B cell (primary cell): ENCODE data around the gene ATG7.

Source experiments
- EZH2 ChIP-seq: IDR thresholded peaks from 2 replicates; pipeline ENCODE4 v1.6.1; 2012; ENCODE audit warnings: borderline replicate concordance, low read depth, mild to moderate bottlenecking, moderate library complexity, low read length; ENCODE audit not compliant: insufficient read depth, poor library complexity, severe bottlenecking
- TF ChIP-seq, protein P1 (sequence below): fragments of 200-600 bp; IDR thresholded peaks from one replicate; pipeline ENCODE4 v1.8.0; 2022; ENCODE audit warnings: antibody characterized with exemption, mild to moderate bottlenecking

DNA sequence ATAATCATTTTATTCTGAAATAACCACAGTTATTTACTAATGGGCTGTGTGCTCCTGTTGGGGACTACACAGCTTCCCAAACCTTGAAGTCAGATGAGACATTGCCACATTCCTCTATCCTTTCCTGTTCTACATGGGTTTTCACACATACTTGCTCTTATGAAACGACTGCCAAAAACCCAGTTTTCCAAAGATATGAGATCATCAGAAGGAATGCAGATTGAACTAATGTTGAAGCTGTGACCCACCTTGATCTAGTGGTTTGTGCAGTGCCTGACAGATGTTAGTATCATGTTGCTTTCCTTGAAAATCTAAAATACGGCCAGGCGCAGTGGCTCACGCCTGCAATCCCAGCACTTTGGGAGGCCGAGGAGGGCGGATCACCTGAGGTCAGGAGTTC, 226.9 kb downstream of the ATG7 start:
- TF ChIP-seq, protein P1, sequence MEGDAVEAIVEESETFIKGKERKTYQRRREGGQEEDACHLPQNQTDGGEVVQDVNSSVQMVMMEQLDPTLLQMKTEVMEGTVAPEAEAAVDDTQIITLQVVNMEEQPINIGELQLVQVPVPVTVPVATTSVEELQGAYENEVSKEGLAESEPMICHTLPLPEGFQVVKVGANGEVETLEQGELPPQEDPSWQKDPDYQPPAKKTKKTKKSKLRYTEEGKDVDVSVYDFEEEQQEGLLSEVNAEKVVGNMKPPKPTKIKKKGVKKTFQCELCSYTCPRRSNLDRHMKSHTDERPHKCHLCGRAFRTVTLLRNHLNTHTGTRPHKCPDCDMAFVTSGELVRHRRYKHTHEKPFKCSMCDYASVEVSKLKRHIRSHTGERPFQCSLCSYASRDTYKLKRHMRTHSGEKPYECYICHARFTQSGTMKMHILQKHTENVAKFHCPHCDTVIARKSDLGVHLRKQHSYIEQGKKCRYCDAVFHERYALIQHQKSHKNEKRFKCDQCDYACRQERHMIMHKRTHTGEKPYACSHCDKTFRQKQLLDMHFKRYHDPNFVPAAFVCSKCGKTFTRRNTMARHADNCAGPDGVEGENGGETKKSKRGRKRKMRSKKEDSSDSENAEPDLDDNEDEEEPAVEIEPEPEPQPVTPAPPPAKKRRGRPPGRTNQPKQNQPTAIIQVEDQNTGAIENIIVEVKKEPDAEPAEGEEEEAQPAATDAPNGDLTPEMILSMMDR: no peak
- TF ChIP-seq EZH2: no peak
